Fibroblast of lung (primary cell): Measurements from ENCODE around the gene RAP1GAP2.

ENCODE experiments used
- CTCF ChIP-seq, 2 donors: IDR thresholded peaks in 1 of 2; conservative IDR thresholded peaks in 1 of 2; 1 replicate in 1 of 2; 2 replicates in 1 of 2; pipeline ENCODE4 v1.5.1; 2011 to 2012; ENCODE audit warnings: low read length in 2 of 2, control low read depth in 1 of 2, inconsistent platforms in 1 of 2, low read depth in 1 of 2, mild to moderate bottlenecking in 1 of 2
- EZH2 ChIP-seq: IDR thresholded peaks from 2 replicates; pipeline ENCODE4 v1.5.1; 2012; ENCODE audit warnings: low read length, control low read depth, mild to moderate bottlenecking; ENCODE audit errors: missing control alignments

GRCh38 chr17:2794111-2794803 is 2.0 kb upstream of the RAP1GAP2 start:
- no peak for TF ChIP-seq CTCF (conservative IDR thresholded peaks at IDR 0.05 in 1 of 2, IDR thresholded peaks at IDR 0.05 in 1 of 2; ENCODE audit: low read depth in 1 of 2, low read length in 2 of 2)
- TF ChIP-seq EZH2: no peak
